H1 (cell line): ENCODE data around the gene PRTG. TPM values are rescaled to one million over a fixed set of nuclear protein-coding genes. Genes with fewer than 3 reads are reported as not detected.

ENCODE experiments used
- CTCF ChIA-PET: fragments of 300-600 bp; sonication (Branson Sonifier 250); formaldehyde crosslinking; loops from one replicate; lab custom pipeline; 2021; ENCODE audit not compliant: partially characterized antibody; lab: Charles Lee
- POLR2A ChIA-PET: fragments of 300-600 bp; sonication (Branson Sonifier 250); formaldehyde crosslinking; loops from one replicate; lab custom pipeline; 2021; ENCODE audit warnings: inconsistent platforms; ENCODE audit not compliant: partially characterized antibody; lab: Charles Lee
- DNase-seq, 2 experiments: peaks; one replicate each; pipeline versions ENCODE4 v3.0.0 to v3.0.0-alpha.2; 2010 to 2022; ENCODE audit warnings: low spot score in 2 of 2, low read depth in 1 of 2, mixed read lengths in 1 of 2
- FAIRE-seq: peaks from 2 replicates; lab custom pipeline; 2011; peaks lifted over from hg19 to GRCh38; lab: Jason Lieb, UNC
- H2AFZ ChIP-seq: 2 replicates; pipeline ENCODE4 v1.8.1; 2012; ENCODE audit warnings: low read length, inconsistent platforms
- H2AK5ac ChIP-seq: 2 replicates; pipeline ENCODE4 v1.6.1; 2013; ENCODE audit warnings: low read depth, low read length
- H2BK120ac ChIP-seq: replicated peaks from 2 replicates; pipeline ENCODE3; 2013; ENCODE audit warnings: low read depth, low read length, inconsistent platforms
- H2BK12ac ChIP-seq: 2 replicates; pipeline ENCODE4 v1.6.1; 2013; ENCODE audit warnings: low read depth, low read length
- H2BK15ac ChIP-seq: 2 replicates; pipeline ENCODE4 v1.6.1; 2013; ENCODE audit warnings: low read length
- H2BK20ac ChIP-seq: 2 replicates; pipeline ENCODE4 v1.6.1; 2013; ENCODE audit warnings: low read length
- H2BK5ac ChIP-seq: 2 replicates; pipeline ENCODE4 v1.6.1; 2013; ENCODE audit warnings: low read depth, low read length
- H3K14ac ChIP-seq: 2 replicates; pipeline ENCODE4 v1.6.1; 2013; ENCODE audit warnings: inconsistent platforms; ENCODE audit not compliant: insufficient read length
- H3K18ac ChIP-seq: 2 replicates; pipeline ENCODE4 v1.6.1; 2013; ENCODE audit warnings: low read length; ENCODE audit errors: extremely low read depth
- H3K23ac ChIP-seq: 2 replicates; pipeline ENCODE4 v1.6.1; 2013; ENCODE audit warnings: inconsistent platforms; ENCODE audit not compliant: insufficient read length
- H3K23me2 ChIP-seq: 2 replicates; pipeline ENCODE4 v1.6.1; 2013; ENCODE audit warnings: low read depth, low read length
- H3K27ac ChIP-seq: 2 replicates; pipeline ENCODE4 v1.6.1; 2011; ENCODE audit warnings: low read depth, low read length, inconsistent platforms
- H3K27me3 ChIP-seq, 4 experiments: replicated peaks in 1 of 4; 1 replicate in 1 of 4; 2 replicates in 3 of 4; pipeline versions ENCODE4 v1.6.1 to v1.8.1; 2011 to 2013; ENCODE audit warnings: low read length in 3 of 4, mild to moderate bottlenecking in 3 of 4, inconsistent platforms in 2 of 4, mixed read lengths in 2 of 4, moderate library complexity in 1 of 4; ENCODE audit not compliant: control insufficient read depth in 3 of 4, insufficient read depth in 3 of 4; ENCODE audit errors: extremely low read depth in 1 of 4
- H3K36me3 ChIP-seq, 4 experiments: 2 replicates each; pipeline versions ENCODE4 v1.6.1 to v1.8.1; 2011 to 2013; ENCODE audit warnings: mild to moderate bottlenecking in 4 of 4, low read length in 3 of 4, moderate library complexity in 2 of 4, control low read depth in 1 of 4, inconsistent platforms in 1 of 4; ENCODE audit not compliant: insufficient read depth in 4 of 4, control insufficient read depth in 2 of 4
- H3K4ac ChIP-seq: replicated peaks from 2 replicates; pipeline ENCODE3; 2013; ENCODE audit warnings: low read length, low read depth, mixed read lengths, inconsistent platforms; ENCODE audit not compliant: insufficient read length
- H3K4me1 ChIP-seq, 4 experiments: replicated peaks in 1 of 4; 1 replicate in 1 of 4; 2 replicates in 3 of 4; pipeline versions ENCODE4 v1.6.1 to v1.8.1; 2011 to 2013; ENCODE audit warnings: low read length in 3 of 4, inconsistent platforms in 2 of 4, mixed read lengths in 1 of 4; ENCODE audit not compliant: insufficient read depth in 4 of 4, control insufficient read depth in 3 of 4
- H3K4me2 ChIP-seq, 2 experiments: 2 replicates each; pipeline versions ENCODE4 v1.6.1 to v1.8.1; 2011 to 2013; ENCODE audit warnings: low read depth in 2 of 2, low read length in 2 of 2, control low read depth in 1 of 2, inconsistent platforms in 1 of 2, mild to moderate bottlenecking in 1 of 2; ENCODE audit not compliant: insufficient read depth in 1 of 2
- H3K4me3 ChIP-seq, 4 experiments: fragments of 200-600, 300-600 bp in 1 of 4; sonication (generic), shearing (Covaris generic), sonication (Bioruptor Twin) in 1 of 4; 2 replicates each; pipeline versions ENCODE4 v1.5.1 to v1.8.1; 2011 to 2016; ENCODE audit warnings: low read length in 4 of 4, low read depth in 3 of 4, control low read depth in 2 of 4, inconsistent platforms in 2 of 4, mild to moderate bottlenecking in 2 of 4, mixed read lengths in 1 of 4, moderate library complexity in 1 of 4; ENCODE audit not compliant: insufficient read depth in 2 of 4; ENCODE audit errors: extremely low read depth in 1 of 4
- H3K56ac ChIP-seq: replicated peaks from 2 replicates; pipeline ENCODE3; 2013; ENCODE audit warnings: low read depth, mild to moderate bottlenecking, mixed read lengths, low read length, inconsistent platforms; ENCODE audit not compliant: insufficient read length
- H3K79me1 ChIP-seq: 2 replicates; pipeline ENCODE4 v1.6.1; 2013; ENCODE audit warnings: low read depth, low read length, control low read depth
- H3K79me2 ChIP-seq, 2 experiments: 2 replicates each; pipeline versions ENCODE4 v1.6.1 to v1.8.1; 2012 to 2013; ENCODE audit warnings: low read length in 2 of 2, mild to moderate bottlenecking in 2 of 2, inconsistent platforms in 1 of 2; ENCODE audit not compliant: insufficient read depth in 2 of 2, control insufficient read depth in 1 of 2
- H3K9ac ChIP-seq, 4 experiments: replicated peaks in 1 of 4; 1 replicate in 1 of 4; 2 replicates in 3 of 4; pipeline versions ENCODE4 v1.6.1 to v1.8.1; 2011 to 2013; ENCODE audit warnings: low read depth in 3 of 4, low read length in 3 of 4, control low read depth in 2 of 4, mild to moderate bottlenecking in 2 of 4, moderate library complexity in 2 of 4, inconsistent platforms in 1 of 4; ENCODE audit errors: extremely low read depth in 1 of 4
- H3K9me3 ChIP-seq, 2 experiments: 2 replicates each; pipeline versions ENCODE4 v1.6.1 to v1.8.1; 2012 to 2013; ENCODE audit warnings: mild to moderate bottlenecking in 2 of 2, moderate library complexity in 2 of 2, control low read depth in 1 of 2, inconsistent platforms in 1 of 2, low read depth in 1 of 2, low read length in 1 of 2, mixed read lengths in 1 of 2; ENCODE audit not compliant: insufficient read depth in 2 of 2
- H4K20me1 ChIP-seq, 2 experiments: replicated peaks in 1 of 2; 2 replicates each; pipeline versions ENCODE3 to v1.8.1; 2011 to 2013; ENCODE audit warnings: inconsistent platforms in 2 of 2, low read length in 2 of 2, mild to moderate bottlenecking in 1 of 2; ENCODE audit not compliant: insufficient read depth in 2 of 2, control insufficient read depth in 1 of 2
- H4K5ac ChIP-seq: 2 replicates; pipeline ENCODE4 v1.6.1; 2013; ENCODE audit warnings: low read length, low read depth, mixed read lengths, inconsistent platforms; ENCODE audit not compliant: insufficient read length
- H4K8ac ChIP-seq: 2 replicates; pipeline ENCODE4 v1.8.0; 2013; ENCODE audit warnings: mild to moderate bottlenecking, moderate library complexity, low read length, inconsistent platforms; ENCODE audit not compliant: insufficient read depth; ENCODE audit errors: extremely low read depth
- H4K91ac ChIP-seq: replicated peaks from 2 replicates; pipeline ENCODE3; 2013; ENCODE audit warnings: low read length, mixed read lengths, inconsistent platforms; ENCODE audit not compliant: insufficient read length
- BACH1 ChIP-seq: IDR thresholded peaks from 2 replicates; pipeline ENCODE4 v1.6.1; 2012; ENCODE audit warnings: low read length, improper control_type of control experiment
- CHD2 ChIP-seq: IDR thresholded peaks from 2 replicates; pipeline ENCODE4 v1.6.1; 2012; ENCODE audit warnings: low read length, improper control_type of control experiment
- EGR1 ChIP-seq: IDR thresholded peaks from 2 replicates; pipeline ENCODE4 v1.6.1; 2011; ENCODE audit warnings: low read depth, low read length, borderline replicate concordance
- EP300 ChIP-seq, 2 experiments: IDR thresholded peaks; 1 replicate in 1 of 2; 2 replicates in 1 of 2; pipeline ENCODE4 v1.6.1; 2011 to 2012; ENCODE audit warnings: low read depth in 2 of 2, low read length in 2 of 2, mild to moderate bottlenecking in 2 of 2, borderline replicate concordance in 1 of 2, inconsistent platforms in 1 of 2, moderate library complexity in 1 of 2
- HDAC2 ChIP-seq, 2 experiments: fragments of 300-600 bp in 1 of 2; sonication (generic) in 1 of 2; IDR thresholded peaks; 2 replicates each; pipeline ENCODE4 v1.6.1; 2011 to 2012; ENCODE audit warnings: low read depth in 2 of 2, low read length in 2 of 2, mild to moderate bottlenecking in 2 of 2, moderate library complexity in 2 of 2, borderline replicate concordance in 1 of 2, inconsistent platforms in 1 of 2
- POLR2A ChIP-seq, 2 experiments: IDR thresholded peaks; 1 replicate in 1 of 2; 2 replicates in 1 of 2; pipeline ENCODE4 v1.6.1; 2011; ENCODE audit warnings: low read depth in 2 of 2, low read length in 2 of 2, mild to moderate bottlenecking in 2 of 2; ENCODE audit errors: control extremely low read depth in 1 of 2
- RAD21 ChIP-seq, 2 experiments: IDR thresholded peaks in 1 of 2; conservative IDR thresholded peaks in 1 of 2; 2 replicates each; pipeline ENCODE4 v1.6.1; 2011; ENCODE audit warnings: low read depth in 2 of 2, low read length in 2 of 2, improper control_type of control experiment in 1 of 2, inconsistent platforms in 1 of 2, mild to moderate bottlenecking in 1 of 2, moderate library complexity in 1 of 2
- SAP30 ChIP-seq: fragments of 300-600 bp; sonication (generic); IDR thresholded peaks from 2 replicates; pipeline ENCODE4 v1.7.1; 2012; ENCODE audit warnings: low read length, moderate library complexity, mild to moderate bottlenecking, inconsistent platforms; ENCODE audit not compliant: insufficient read depth, insufficient replicate concordance
- SIX5 ChIP-seq: IDR thresholded peaks from 2 replicates; pipeline ENCODE4 v1.6.1; 2011; ENCODE audit warnings: mild to moderate bottlenecking, low read depth, low read length
- WGBS, 2 experiments: shearing (Covaris generic) in 1 of 2; methylation state at CpG; one replicate each; pipeline versions ENCODE4 v1.1.6 to v1.1.7; 2013 to 2015; ENCODE audit warnings: low lambda C conversion rate in 2 of 2, mixed read lengths in 2 of 2, inconsistent platforms in 1 of 2, low coverage in 1 of 2, missing lambda C conversion rate in 1 of 2; ENCODE audit not compliant: insufficient replicate concordance in 2 of 2, insufficient coverage in 1 of 2, insufficient read length in 1 of 2; ENCODE audit errors: extremely low coverage in 1 of 2, missing lambda C conversion rate in 1 of 2; 5-methylcytosine and 5-hydroxymethylcytosine counted together
- polyA plus RNA-seq, 7 experiments: library from polyadenylated mRNA; depleted of rRNA in 3 of 7; stranded (reverse) in 5 of 7; unstranded in 2 of 7; fragments of >200 nt in 5 of 7; fragments of 200-250 nt in 2 of 7; gene quantifications; 1 replicate in 5 of 7; 2 replicates in 1 of 7; 4 replicates in 1 of 7; pipeline versions ENCODE4 v1.2.1 to v1.2.3, GENCODE V29; 2011 to 2013; ENCODE audit warnings: missing spikeins in 2 of 7, mixed read lengths in 2 of 7
- total RNA-seq: library from RNA; stranded (reverse); fragmentation: NEBNext Ultra II Directional; extraction: Animal tissue kit (Norgen Biotek cat#: 25700); gene quantifications from 2 replicates; pipeline ENCODE4 v1.2.1, GENCODE V29; 2021
- TF ChIP-seq, protein P1 (sequence below), 3 experiments: IDR thresholded peaks; 1 replicate in 2 of 3; 2 replicates in 1 of 3; pipeline versions ENCODE4 v1.5.1 to v1.6.1; 2011; ENCODE audit warnings: low read length in 3 of 3, mild to moderate bottlenecking in 3 of 3, inconsistent platforms in 2 of 3, low read depth in 1 of 3, moderate library complexity in 1 of 3; ENCODE audit not compliant: insufficient read depth in 1 of 3; ENCODE audit errors: control extremely low read depth in 1 of 3
- TF ChIP-seq, protein P2 (sequence below): IDR thresholded peaks from 2 replicates; pipeline ENCODE4 v1.6.1; 2012; ENCODE audit warnings: inconsistent platforms

Gene PRTG
- total and polyA plus RNA-seq, 2 of the 8 experiments (the other 6 are each of a cell fraction or from before 2014, with no cell fraction given): 3.1 to 3.2 TPM

DNA sequence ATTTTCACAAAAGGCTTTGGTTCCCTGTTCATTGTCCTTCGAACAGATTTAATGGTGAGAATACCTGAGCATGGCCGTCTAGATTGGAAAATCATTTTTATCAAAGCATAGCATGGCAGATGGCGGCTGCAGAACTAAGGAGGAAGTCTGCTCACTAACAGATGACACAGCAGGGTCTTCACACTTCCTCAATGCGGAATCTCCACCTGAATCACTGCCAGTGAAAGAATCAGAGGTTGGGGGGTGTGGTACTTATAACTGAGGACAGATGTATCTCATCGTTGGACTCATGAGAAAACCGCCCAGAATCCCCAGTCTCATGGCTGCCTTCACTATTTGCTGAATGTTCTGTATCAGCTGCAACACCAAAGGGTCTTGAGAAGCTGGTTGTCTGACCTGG lies 123.2 kb downstream of the PRTG start:
- Histone ChIP-seq H3K79me1 (no peaks in the 10 kb centered on the region), H3K9ac (no peak overlapping the region), H3K4me2 (no peak overlapping the region), H3K9me3 (no peaks in the 10 kb centered on the region), H3K23me2 (no peaks in the 10 kb centered on the region), H2BK15ac (no peak overlapping the region), H3K27ac (no peak overlapping the region), H3K4me3 (no peak overlapping the region), H4K91ac (no peak overlapping the region), H3K4ac (no peak overlapping the region), H3K79me2 (no peaks in the 10 kb centered on the region), H4K5ac (no peak overlapping the region), H2AK5ac (no peak overlapping the region), H3K36me3 (no peaks in the 10 kb centered on the region), H3K56ac (no peak overlapping the region), H3K23ac (no peak overlapping the region), H2BK5ac (no peak overlapping the region), H3K18ac (no peak overlapping the region), H4K20me1 (no peaks in the 10 kb centered on the region), H2BK120ac (no peak overlapping the region), H2BK20ac (no peak overlapping the region), H4K8ac (no peak overlapping the region), H3K14ac (no peak overlapping the region), H2BK12ac (no peak overlapping the region), H3K27me3 (no peaks in the 10 kb centered on the region), H3K4me1 (peaks cover 0 to 4% (median under 1%) of the 10 kb centered on the region in 4 experiments; a peak in 3 of 7 replicates), H2AFZ (no peak overlapping the region)
- DNase-seq (no peak), FAIRE-seq (no peak)
- POLR2A ChIA-PET: no interaction called here
- whole genome bisulfite sequencing, 2 experiments: 80% methylated on average over 6 of the region's 6 CpGs; no CpG with 5 or more reads in 1 of the 2 experiments
- CTCF ChIA-PET: interaction anchor here (0.9 to 1.6 kb wide), 4 partner anchors 17 to 180 kb away, joined by 3 to 6 read pairs (median 4); no protein-coding TSS in a partner anchor
- TF ChIP-seq, protein P1, sequence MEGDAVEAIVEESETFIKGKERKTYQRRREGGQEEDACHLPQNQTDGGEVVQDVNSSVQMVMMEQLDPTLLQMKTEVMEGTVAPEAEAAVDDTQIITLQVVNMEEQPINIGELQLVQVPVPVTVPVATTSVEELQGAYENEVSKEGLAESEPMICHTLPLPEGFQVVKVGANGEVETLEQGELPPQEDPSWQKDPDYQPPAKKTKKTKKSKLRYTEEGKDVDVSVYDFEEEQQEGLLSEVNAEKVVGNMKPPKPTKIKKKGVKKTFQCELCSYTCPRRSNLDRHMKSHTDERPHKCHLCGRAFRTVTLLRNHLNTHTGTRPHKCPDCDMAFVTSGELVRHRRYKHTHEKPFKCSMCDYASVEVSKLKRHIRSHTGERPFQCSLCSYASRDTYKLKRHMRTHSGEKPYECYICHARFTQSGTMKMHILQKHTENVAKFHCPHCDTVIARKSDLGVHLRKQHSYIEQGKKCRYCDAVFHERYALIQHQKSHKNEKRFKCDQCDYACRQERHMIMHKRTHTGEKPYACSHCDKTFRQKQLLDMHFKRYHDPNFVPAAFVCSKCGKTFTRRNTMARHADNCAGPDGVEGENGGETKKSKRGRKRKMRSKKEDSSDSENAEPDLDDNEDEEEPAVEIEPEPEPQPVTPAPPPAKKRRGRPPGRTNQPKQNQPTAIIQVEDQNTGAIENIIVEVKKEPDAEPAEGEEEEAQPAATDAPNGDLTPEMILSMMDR (IDR thresholded peaks at IDR 0.05; ENCODE audit: control extremely low read depth in 1 of 3, insufficient read depth in 1 of 3, low read depth in 1 of 3, low read length in 3 of 3): no peak
- TF ChIP-seq RAD21 (IDR thresholded peaks at IDR 0.05 in 1 of 2, conservative IDR thresholded peaks at IDR 0.05 in 1 of 2; ENCODE audit: low read depth in 2 of 2, low read length in 2 of 2) (no peak), SIX5 (no peak), CHD2 (no peak), SAP30 (no peak), HDAC2 (IDR thresholded peaks at IDR 0.05; ENCODE audit: borderline replicate concordance in 1 of 2, low read depth in 2 of 2, low read length in 2 of 2) (no peak), EGR1 (no peak), BACH1 (no peak), POLR2A (IDR thresholded peaks at IDR 0.05; ENCODE audit: control extremely low read depth in 1 of 2, low read depth in 2 of 2, low read length in 2 of 2) (no peak), EP300 (IDR thresholded peaks at IDR 0.05; ENCODE audit: borderline replicate concordance in 1 of 2, low read depth in 2 of 2, low read length in 2 of 2) (no peak)
- TF ChIP-seq, protein P2, sequence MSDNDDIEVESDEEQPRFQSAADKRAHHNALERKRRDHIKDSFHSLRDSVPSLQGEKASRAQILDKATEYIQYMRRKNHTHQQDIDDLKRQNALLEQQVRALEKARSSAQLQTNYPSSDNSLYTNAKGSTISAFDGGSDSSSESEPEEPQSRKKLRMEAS: no peak
